ENCODE results near the gene LYPD3. TPM values are rescaled to one million over a fixed set of nuclear protein-coding genes. Genes with fewer than 3 reads are reported as not detected.

LYPD3 gene
- total RNA-seq, 1 experiment from 2014 or later, result 0.46 TPM

- ChIA-PET POLR2A (no interaction called here), CTCF (interaction anchor here (0.7 kb wide), 1 partner anchor 160 kb away, joined by 7 read pairs; no protein-coding TSS in a partner anchor)
- DNase-seq (ENCODE audit: low read depth, low spot score) (no peak), ATAC-seq (no peak)
- no peak overlapping the region for H3K27ac ChIP-seq (ENCODE audit: low read length)
- no peaks in the 10 kb centered on the region for H3K36me3 ChIP-seq (ENCODE audit: control insufficient read depth, insufficient read depth, low read length)
- intact Hi-C loops (cut with micrococcal nuclease; ENCODE audit: unreplicated experiment) (no loop called here), in situ Hi-C loops (cut with HindIII; ENCODE audit: low pct_unique_long_range_greater_than_20kb, low sequenced_read_pairs) (no loop called here)
- H3K4me1 ChIP-seq (ENCODE audit: control insufficient read depth, insufficient read depth, low read length), result 0 out of 2 replicates have a peak, but pooled peaks cover 2% of the 10 kb centered on the region
- BruUV-seq (replicated peaks), result no TSS peak
- H3K4me3 ChIP-seq (ENCODE audit: low read depth in 2 of 2, low read length in 2 of 2), result no peak overlapping the region
- H3K27me3 ChIP-seq (ENCODE audit: control insufficient read depth, insufficient read depth, low read length), result no peaks in the 10 kb centered on the region
- no peaks in the 10 kb centered on the region for H3K9me3 ChIP-seq (ENCODE audit: control insufficient read depth, insufficient read depth, low read depth, low read length)
- TF ChIP-seq, protein P1, sequence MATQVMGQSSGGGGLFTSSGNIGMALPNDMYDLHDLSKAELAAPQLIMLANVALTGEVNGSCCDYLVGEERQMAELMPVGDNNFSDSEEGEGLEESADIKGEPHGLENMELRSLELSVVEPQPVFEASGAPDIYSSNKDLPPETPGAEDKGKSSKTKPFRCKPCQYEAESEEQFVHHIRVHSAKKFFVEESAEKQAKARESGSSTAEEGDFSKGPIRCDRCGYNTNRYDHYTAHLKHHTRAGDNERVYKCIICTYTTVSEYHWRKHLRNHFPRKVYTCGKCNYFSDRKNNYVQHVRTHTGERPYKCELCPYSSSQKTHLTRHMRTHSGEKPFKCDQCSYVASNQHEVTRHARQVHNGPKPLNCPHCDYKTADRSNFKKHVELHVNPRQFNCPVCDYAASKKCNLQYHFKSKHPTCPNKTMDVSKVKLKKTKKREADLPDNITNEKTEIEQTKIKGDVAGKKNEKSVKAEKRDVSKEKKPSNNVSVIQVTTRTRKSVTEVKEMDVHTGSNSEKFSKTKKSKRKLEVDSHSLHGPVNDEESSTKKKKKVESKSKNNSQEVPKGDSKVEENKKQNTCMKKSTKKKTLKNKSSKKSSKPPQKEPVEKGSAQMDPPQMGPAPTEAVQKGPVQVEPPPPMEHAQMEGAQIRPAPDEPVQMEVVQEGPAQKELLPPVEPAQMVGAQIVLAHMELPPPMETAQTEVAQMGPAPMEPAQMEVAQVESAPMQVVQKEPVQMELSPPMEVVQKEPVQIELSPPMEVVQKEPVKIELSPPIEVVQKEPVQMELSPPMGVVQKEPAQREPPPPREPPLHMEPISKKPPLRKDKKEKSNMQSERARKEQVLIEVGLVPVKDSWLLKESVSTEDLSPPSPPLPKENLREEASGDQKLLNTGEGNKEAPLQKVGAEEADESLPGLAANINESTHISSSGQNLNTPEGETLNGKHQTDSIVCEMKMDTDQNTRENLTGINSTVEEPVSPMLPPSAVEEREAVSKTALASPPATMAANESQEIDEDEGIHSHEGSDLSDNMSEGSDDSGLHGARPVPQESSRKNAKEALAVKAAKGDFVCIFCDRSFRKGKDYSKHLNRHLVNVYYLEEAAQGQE (IDR thresholded peaks at IDR 0.05; ENCODE audit: insufficient read depth in 1 of 2, low read depth in 2 of 2, low read length in 1 of 2), result no peak
- no peak for TF ChIP-seq SIN3A (IDR thresholded peaks at IDR 0.05; ENCODE audit: borderline replicate concordance, insufficient read depth, low read depth, low read length)
- no peak for TF ChIP-seq TCF7L2 (IDR thresholded peaks at IDR 0.05; ENCODE audit: low read depth, low read length)
These were observed 15.2 kb upstream of the LYPD3 start for GRCh38 chr19:43480574-43480973.

DNA sequence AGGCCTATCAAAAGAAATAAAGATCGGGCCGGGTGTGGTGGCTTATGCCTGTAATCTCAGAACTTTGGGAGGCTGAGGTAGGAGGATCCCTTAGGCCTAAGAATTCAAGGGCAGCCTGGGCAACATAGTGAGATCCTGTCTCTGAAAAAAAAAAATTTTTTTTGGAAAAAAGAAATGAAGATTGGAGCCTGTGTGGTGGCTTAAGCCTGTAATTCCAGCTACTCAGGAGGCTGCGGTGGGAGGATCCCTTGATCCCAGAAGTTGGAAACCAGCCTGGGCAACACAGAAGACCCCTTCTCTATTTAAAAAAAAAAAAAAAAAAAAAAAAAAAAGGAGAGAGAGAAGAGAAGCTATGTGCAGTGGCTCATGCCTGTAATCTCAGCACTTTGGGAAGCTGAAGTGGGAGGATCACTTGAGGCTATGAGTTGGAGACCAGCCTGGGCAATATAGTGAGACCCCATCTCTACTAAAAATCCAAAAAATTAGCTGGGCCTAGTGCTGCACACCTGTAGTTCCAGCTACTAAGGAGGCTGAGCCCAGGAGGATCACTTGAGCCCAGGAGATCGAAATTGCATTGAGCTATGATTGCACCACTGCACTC, 14.7 kb upstream of the LYPD3 start:
- Histone ChIP-seq H3K27ac (ENCODE audit: low read length) (no peak overlapping the region), H3K4me3 (ENCODE audit: low read depth in 2 of 2, low read length in 2 of 2) (no peak overlapping the region), H3K4me1 (ENCODE audit: control insufficient read depth, insufficient read depth, low read length) (0 out of 2 replicates have a peak, but pooled peaks cover 2% of the 10 kb centered on the region), H3K9me3 (ENCODE audit: control insufficient read depth, insufficient read depth, low read depth, low read length) (no peaks in the 10 kb centered on the region), H3K27me3 (ENCODE audit: control insufficient read depth, insufficient read depth, low read length) (no peaks in the 10 kb centered on the region), H3K36me3 (ENCODE audit: control insufficient read depth, insufficient read depth, low read length) (no peaks in the 10 kb centered on the region)
- BruUV-seq (replicated peaks), result no TSS peak
- in situ Hi-C loops (cut with HindIII; ENCODE audit: low pct_unique_long_range_greater_than_20kb, low sequenced_read_pairs) (no loop called here), intact Hi-C loops (cut with micrococcal nuclease; ENCODE audit: unreplicated experiment) (no loop called here)
- ChIA-PET POLR2A (no interaction called here), CTCF (interaction anchor here (0.7 kb wide), 1 partner anchor 159 kb away, joined by 7 read pairs; no protein-coding TSS in a partner anchor)
- ATAC-seq (no peak), DNase-seq (ENCODE audit: low read depth, low spot score) (no peak)
- TF ChIP-seq SIN3A (IDR thresholded peaks at IDR 0.05; ENCODE audit: borderline replicate concordance, insufficient read depth, low read depth, low read length), result no peak
- no peak for TF ChIP-seq TCF7L2 (IDR thresholded peaks at IDR 0.05; ENCODE audit: low read depth, low read length)

GRCh38 chr19:43479226-43479625, 13.8 kb upstream of the LYPD3 start:
- TF ChIP-seq SIN3A (IDR thresholded peaks at IDR 0.05; ENCODE audit: borderline replicate concordance, insufficient read depth, low read depth, low read length) (no peak), TCF7L2 (IDR thresholded peaks at IDR 0.05; ENCODE audit: low read depth, low read length) (no peak), POLR2AphosphoS5 (IDR thresholded peaks at IDR 0.05; ENCODE audit: low read depth, low read length) (no peak)
- TF ChIP-seq, protein P2, sequence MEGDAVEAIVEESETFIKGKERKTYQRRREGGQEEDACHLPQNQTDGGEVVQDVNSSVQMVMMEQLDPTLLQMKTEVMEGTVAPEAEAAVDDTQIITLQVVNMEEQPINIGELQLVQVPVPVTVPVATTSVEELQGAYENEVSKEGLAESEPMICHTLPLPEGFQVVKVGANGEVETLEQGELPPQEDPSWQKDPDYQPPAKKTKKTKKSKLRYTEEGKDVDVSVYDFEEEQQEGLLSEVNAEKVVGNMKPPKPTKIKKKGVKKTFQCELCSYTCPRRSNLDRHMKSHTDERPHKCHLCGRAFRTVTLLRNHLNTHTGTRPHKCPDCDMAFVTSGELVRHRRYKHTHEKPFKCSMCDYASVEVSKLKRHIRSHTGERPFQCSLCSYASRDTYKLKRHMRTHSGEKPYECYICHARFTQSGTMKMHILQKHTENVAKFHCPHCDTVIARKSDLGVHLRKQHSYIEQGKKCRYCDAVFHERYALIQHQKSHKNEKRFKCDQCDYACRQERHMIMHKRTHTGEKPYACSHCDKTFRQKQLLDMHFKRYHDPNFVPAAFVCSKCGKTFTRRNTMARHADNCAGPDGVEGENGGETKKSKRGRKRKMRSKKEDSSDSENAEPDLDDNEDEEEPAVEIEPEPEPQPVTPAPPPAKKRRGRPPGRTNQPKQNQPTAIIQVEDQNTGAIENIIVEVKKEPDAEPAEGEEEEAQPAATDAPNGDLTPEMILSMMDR (IDR thresholded peaks at IDR 0.05), result no peak
- TF ChIP-seq, protein P1 (IDR thresholded peaks at IDR 0.05; ENCODE audit: insufficient read depth in 1 of 2, low read depth in 2 of 2, low read length in 1 of 2), result no peak
- no peaks in the 10 kb centered on the region for H3K36me3 ChIP-seq (ENCODE audit: control insufficient read depth, insufficient read depth, low read length)
- ATAC-seq (no peak), DNase-seq (ENCODE audit: low read depth, low spot score) (no peak)
- no peaks in the 10 kb centered on the region for H3K27me3 ChIP-seq (ENCODE audit: control insufficient read depth, insufficient read depth, low read length)
- in situ Hi-C loops (cut with HindIII; ENCODE audit: low pct_unique_long_range_greater_than_20kb, low sequenced_read_pairs) (no loop called here), intact Hi-C loops (cut with micrococcal nuclease; ENCODE audit: unreplicated experiment) (no loop called here)
- H3K4me1 ChIP-seq (ENCODE audit: control insufficient read depth, insufficient read depth, low read length), result 0 out of 2 replicates have a peak, but pooled peaks cover 2% of the 10 kb centered on the region
- H3K4me3 ChIP-seq (ENCODE audit: low read depth in 2 of 2, low read length in 2 of 2), result no peak overlapping the region
- H3K27ac ChIP-seq (ENCODE audit: low read length), result no peak overlapping the region
- H3K9me3 ChIP-seq (ENCODE audit: control insufficient read depth, insufficient read depth, low read depth, low read length), result no peaks in the 10 kb centered on the region
- BruUV-seq (replicated peaks), result no TSS peak
- ChIA-PET POLR2A (no interaction called here), CTCF (no interaction called here)

Data from Panc1 (cell line).